Measurements from ENCODE around the gene PPFIA2. TPM values are rescaled to one million over a fixed set of nuclear protein-coding genes. Genes with fewer than 3 reads are reported as not detected.
"Not testable (repeated sequence)": the region's sequence is repeated elsewhere in the genome, so short reads cannot be mapped to it uniquely, and the experiment has no call there.

The PPFIA2 gene
- total and polyA plus RNA-seq, 9 of the 15 experiments (the other 6 are each of a cell fraction or from before 2014, with no cell fraction given) = not detected

- no peak for TF ChIP-seq BCLAF1 (IDR thresholded peaks at IDR 0.05; ENCODE audit: borderline replicate concordance in 1 of 2, control insufficient read depth in 1 of 2, low read depth in 2 of 2, low read length in 1 of 2)
- no peak for TF ChIP-seq ZNF384 (IDR thresholded peaks at IDR 0.05; ENCODE audit: low read depth, low read length)
- TF ChIP-seq EWSR1 (IDR thresholded peaks at IDR 0.05; ENCODE audit: borderline replicate concordance, low read depth, partially characterized antibody) = no peak
Observed at GRCh38 chr12:81591256-81591655, 167.9 kb downstream of the PPFIA2 start (continued).

- H3K27ac ChIP-seq (ENCODE audit: extremely low read depth, low read depth, low read length); H3K4me1 ChIP-seq (replicated peaks in 1 of 2; ENCODE audit: control insufficient read depth in 2 of 2, insufficient read depth in 2 of 2, low read length in 2 of 2); H3K9me1 ChIP-seq (ENCODE audit: control insufficient read depth, insufficient read depth, low read length); H3K79me2 ChIP-seq (ENCODE audit: control insufficient read depth, insufficient read depth, low read length); H3K36me3 ChIP-seq (ENCODE audit: control insufficient read depth, insufficient read depth, low read length); FAIRE-seq; H3K9ac ChIP-seq (ENCODE audit: insufficient read depth in 1 of 2, low read depth in 2 of 2, low read length in 2 of 2); CTCF ChIA-PET (ENCODE audit: low intra/inter-chr PET ratio); H4K20me1 ChIP-seq (replicated peaks; ENCODE audit: control insufficient read depth, insufficient read depth, low read length); in situ Hi-C loops (cut with MboI); POLR2A ChIA-PET; BruUV-seq (replicated peaks); ATAC-seq; H2AFZ ChIP-seq (ENCODE audit: low read depth, low read length); H3K9me3 ChIP-seq (replicated peaks; ENCODE audit: control insufficient read depth, insufficient read depth, low read depth, low read length); H3K4me2 ChIP-seq (ENCODE audit: insufficient read depth, low read length); H3K27me3 ChIP-seq (ENCODE audit: control insufficient read depth in 2 of 2, insufficient read depth in 2 of 2, low read length in 2 of 2); DNase-seq (ENCODE audit: extremely low read depth in 1 of 4, low spot score in 3 of 4); H3K4me3 ChIP-seq; intact Hi-C loops (cut with micrococcal nuclease): not testable (repeated sequence)
- WGBS (ENCODE audit: insufficient coverage, low coverage, missing lambda C conversion rate) = 8% methylated on average over 2 of the region's 2 CpGs
- TF ChIP-seq ZNF707 (CRISPR knock-in tag; conservative IDR thresholded peaks at IDR 0.05) = 0 out of 2 replicates have a peak, but pooled peaks have one; percentile 73
Observed at GRCh38 chr12:81590703-81591102, 168.4 kb downstream of the PPFIA2 start.
